A549 (cell line): ENCODE results near the gene BEAN1. TPM values are rescaled to one million over a fixed set of nuclear protein-coding genes. Genes with fewer than 3 reads are reported as not detected.

Experiments
- ATAC-seq, 2 experiments: fragments of 200-7000 bp in 1 of 2; fragments of >200 bp in 1 of 2; cut with Nextera tagmentation in 1 of 2; cut with Tn5 transposase in 1 of 2; 3 replicates each; pipeline versions ENCODE4 v1.8.0 to v1.9.1; 2018 to 2020; ENCODE audit warnings: mild to moderate bottlenecking in 1 of 2, moderate library complexity in 1 of 2
- CTCF ChIA-PET: fragments of 300-600 bp; sonication (Branson Sonifier 250); formaldehyde crosslinking; extraction: SDS; loops from one replicate; lab custom pipeline; 2021; ENCODE audit warnings: antibody characterized with exemption, inconsistent platforms; lab: Yijun Ruan, JAX
- POLR2A ChIA-PET: fragments of 350-600 bp; formaldehyde crosslinking; extraction: SDS; loops from one replicate; lab custom pipeline; 2021; ENCODE audit warnings: antibody characterized with exemption, inconsistent platforms; lab: Yijun Ruan, JAX
- DNase-seq, 2 experiments: peaks; one replicate each; pipeline versions ENCODE4 v3.0.0 to v3.0.0-alpha.2; 2011 to 2016; ENCODE audit warnings: low read depth in 1 of 2, low spot score in 1 of 2
- FAIRE-seq: peaks from 2 replicates; lab custom pipeline; 2011; peaks lifted over from hg19 to GRCh38; lab: Jason Lieb, UNC
- H3K27ac ChIP-seq, 2 experiments: fragments of >200 bp; sonication (Bioruptor Twin); formaldehyde crosslinking; 3 replicates each; pipeline ENCODE4 v1.5.1; 2016 to 2017
- H3K4me1 ChIP-seq: fragments of >200 bp; sonication (Bioruptor Twin); formaldehyde crosslinking; 3 replicates; pipeline ENCODE4 v1.6.1; 2016
- H3K4me2 ChIP-seq: fragments of >200 bp; sonication (Bioruptor Twin); formaldehyde crosslinking; 3 replicates; pipeline ENCODE4 v1.6.1; 2016
- H3K4me3 ChIP-seq: fragments of >200 bp; sonication (Bioruptor Twin); formaldehyde crosslinking; 3 replicates; pipeline ENCODE4 v1.5.1; 2016
- H3K9me3 ChIP-seq: fragments of >200 bp; sonication (Bioruptor Twin); formaldehyde crosslinking; 3 replicates; pipeline ENCODE4 v1.6.1; 2016
- ATOH8 ChIP-seq: fragments of 250-450 bp; sonication (Bioruptor Pico); IDR thresholded peaks from 2 replicates; pipeline ENCODE4 v1.5.0; 2020; ENCODE audit warnings: low read depth, mild to moderate bottlenecking, moderate library complexity
- BHLHE40 ChIP-seq: IDR thresholded peaks from 2 replicates; pipeline ENCODE4 v1.6.1; 2012; ENCODE audit warnings: low read depth, low read length, inconsistent platforms
- CTCF ChIP-seq: fragments of >200 bp; sonication (Bioruptor Twin); formaldehyde crosslinking; IDR thresholded peaks from 3 replicates; pipeline ENCODE4 v1.5.1; 2016
- FOSL2 ChIP-seq, 2 experiments: fragments of 450-650 bp in 1 of 2; fragments of >200 bp in 1 of 2; sonication (Bioruptor Twin) in 1 of 2; formaldehyde crosslinking; IDR thresholded peaks; 2 replicates each; pipeline versions ENCODE4 v1.5.0 to v1.6.1; 2016 to 2020; ENCODE audit warnings: mild to moderate bottlenecking in 1 of 2, moderate library complexity in 1 of 2
- HDAC2 ChIP-seq: fragments of 200-600 bp; sonication (generic); IDR thresholded peaks from 2 replicates; pipeline ENCODE4 v1.6.1; 2016
- HOXA7 ChIP-seq: fragments of 250-450 bp; sonication (Bioruptor Pico); IDR thresholded peaks from 2 replicates; pipeline ENCODE4 v1.5.0; 2020; ENCODE audit warnings: mild to moderate bottlenecking, moderate library complexity
- JUN ChIP-seq, 2 experiments: fragments of >200 bp; sonication (Bioruptor Twin); formaldehyde crosslinking; IDR thresholded peaks; 2 replicates in 1 of 2; 3 replicates in 1 of 2; pipeline ENCODE4 v1.6.1; 2016 to 2017
- MAZ ChIP-seq: fragments of 150-350 bp; IDR thresholded peaks from 2 replicates; pipeline ENCODE4 v1.6.1; 2014; ENCODE audit warnings: antibody characterized with exemption, low read depth, low read length, borderline replicate concordance
- NFE2L2 ChIP-seq: fragments of 150-350 bp; conservative IDR thresholded peaks from 2 replicates; pipeline ENCODE4 v1.6.1; 2014; ENCODE audit warnings: low read length
- NPAS2 ChIP-seq: fragments of 250-450 bp; sonication (Bioruptor Pico); IDR thresholded peaks from 2 replicates; pipeline ENCODE4 v1.8.0; 2022; ENCODE audit warnings: mild to moderate bottlenecking, moderate library complexity, borderline replicate concordance
- NR3C1 ChIP-seq: fragments of >200 bp; sonication (Bioruptor Twin); formaldehyde crosslinking; IDR thresholded peaks from 3 replicates; pipeline ENCODE4 v1.6.1; 2017
- PHF8 ChIP-seq: fragments of 200-600 bp; sonication (generic); IDR thresholded peaks from 2 replicates; pipeline ENCODE4 v1.6.1; 2016; ENCODE audit warnings: low read depth, mild to moderate bottlenecking, antibody characterized with exemption, moderate library complexity, borderline replicate concordance
- RARB ChIP-seq: fragments of 250-450 bp; sonication (Bioruptor Pico); IDR thresholded peaks from 2 replicates; pipeline ENCODE4 v1.8.0; 2021; ENCODE audit warnings: mild to moderate bottlenecking, moderate library complexity
- RNF2 ChIP-seq: fragments of 200-600 bp; sonication (generic); IDR thresholded peaks from 2 replicates; pipeline ENCODE4 v1.6.1; 2016; ENCODE audit warnings: low read depth, mild to moderate bottlenecking, antibody characterized with exemption, moderate library complexity, borderline replicate concordance
- SMC3 ChIP-seq: fragments of >200 bp; sonication (Bioruptor Twin); formaldehyde crosslinking; IDR thresholded peaks from 3 replicates; pipeline ENCODE4 v1.6.1; 2018; ENCODE audit warnings: inconsistent platforms
- TFCP2L1 ChIP-seq: fragments of 250-450 bp; sonication (Bioruptor Pico); IDR thresholded peaks from 2 replicates; pipeline ENCODE4 v1.5.0; 2021; ENCODE audit warnings: mild to moderate bottlenecking
- ZC3H11A ChIP-seq: fragments of 450-650 bp; IDR thresholded peaks from 2 replicates; pipeline ENCODE4 v1.6.1; 2014; ENCODE audit warnings: antibody characterized with exemption, mild to moderate bottlenecking
- ZSCAN20 ChIP-seq: fragments of 250-450 bp; sonication (Bioruptor Pico); IDR thresholded peaks from 2 replicates; pipeline ENCODE4 v1.8.0; 2022; ENCODE audit warnings: mild to moderate bottlenecking, moderate library complexity
- WGBS: methylation state at CpG from one replicate; pipeline ENCODE4 v1.1.6; 2017; ENCODE audit errors: missing lambda C conversion rate; 5-methylcytosine and 5-hydroxymethylcytosine counted together
- polyA plus RNA-seq, 4 experiments: library from polyadenylated mRNA; depleted of rRNA in 3 of 4; stranded (reverse); fragments of >200 nt; fragmentation: RNase III in 1 of 4; extraction: RNeasy Plus Mini Kit Qiagen cat#74134 plus additional on column Dnase treatment in 1 of 4; gene quantifications; 2 replicates in 3 of 4; 3 replicates in 1 of 4; pipeline ENCODE4 v1.2.3, GENCODE V29; 2011 to 2017

Gene BEAN1
- polyA plus RNA-seq, 2 of the 4 experiments (the other 2 are of a cell fraction): 0.98 to 1.7 TPM

DNA sequence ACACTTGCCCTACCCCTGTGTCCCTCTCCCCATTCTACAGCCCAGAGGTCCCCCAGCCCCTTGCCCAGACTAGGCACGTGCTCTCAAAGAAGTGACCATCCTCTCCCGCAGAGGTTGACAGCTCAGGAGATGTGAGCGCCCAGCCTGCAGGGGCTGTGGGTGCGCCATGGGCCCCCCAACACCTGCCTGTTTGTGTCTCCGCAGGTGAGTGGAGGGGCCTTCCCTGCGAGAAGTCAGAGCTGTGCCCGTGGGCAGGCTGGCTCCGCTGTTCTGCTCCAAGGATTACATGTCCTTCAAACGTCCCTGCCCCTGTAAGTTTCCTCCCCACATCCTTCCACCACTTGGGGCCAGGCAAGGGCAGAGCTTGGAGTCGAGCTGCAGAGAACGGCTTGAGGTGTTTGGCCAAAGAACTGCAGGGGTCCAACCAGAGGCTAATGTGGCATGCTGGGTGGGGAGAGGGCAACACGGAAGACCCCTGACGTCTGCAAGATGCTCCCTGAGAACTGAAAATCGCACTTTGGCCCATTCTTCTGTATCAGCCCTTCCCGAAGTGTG lies 10.4 kb downstream of the BEAN1 start:
- Histone ChIP-seq H3K4me1 (peaks cover 17% of the 10 kb centered on the region), H3K27ac (no peak overlapping the region), H3K4me3 (no peak overlapping the region), H3K9me3 (no peaks in the 10 kb centered on the region)
- ChIA-PET POLR2A (no interaction called here), CTCF (interaction anchor here (1.0 to 1.3 kb wide), 2 partner anchors 31 to 80 kb away, joined by 3 to 5 read pairs; no protein-coding TSS in a partner anchor)
- no peak for ATAC-seq
- no peak for FAIRE-seq
- WGBS: 59% methylated on average over 12 of the region's 15 CpGs
- DNase-seq: no peak
- no peak for TF ChIP-seq CTCF
- TF ChIP-seq FOSL2 (IDR thresholded peaks at IDR 0.05): no peak
- TF ChIP-seq FOSL2 (CRISPR knock-in tag; IDR thresholded peaks at IDR 0.05): no peak
- no peak for TF ChIP-seq ZSCAN20 (CRISPR knock-in tag)
- TF ChIP-seq HOXA7: no peak
- TF ChIP-seq HDAC2: no peak
- no peak for TF ChIP-seq BHLHE40
- TF ChIP-seq RNF2: no peak
- no peak for TF ChIP-seq TFCP2L1 (CRISPR knock-in tag)
- TF ChIP-seq SMC3: no peak
- TF ChIP-seq PHF8: no peak
- no peak for TF ChIP-seq RARB (CRISPR knock-in tag)
- TF ChIP-seq, all 56 proteins: peak for 0
- H3K4me2 ChIP-seq: no peak overlapping the region

DNA sequence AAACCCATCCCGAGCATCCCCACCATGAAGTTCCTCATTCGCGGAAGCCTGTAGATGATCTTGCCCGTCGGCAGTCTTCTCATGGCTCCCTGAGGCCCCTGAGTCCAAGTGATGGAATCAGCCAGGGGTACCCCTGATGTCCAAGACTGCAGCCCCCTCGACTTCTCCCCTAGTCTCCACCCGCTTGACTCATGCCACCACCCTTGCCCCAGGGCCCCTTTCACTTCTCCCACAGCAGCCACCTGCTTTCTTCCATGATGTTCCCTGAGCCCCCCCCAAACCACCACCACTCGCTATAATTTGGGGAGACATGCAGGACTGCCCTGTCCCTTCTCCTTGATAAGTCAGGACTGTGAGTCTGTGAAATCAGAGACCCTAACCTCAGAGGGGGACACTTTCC lies 11.4 kb downstream of the BEAN1 start:
- WGBS: 81% methylated on average over 8 of the region's 8 CpGs
- POLR2A ChIA-PET: no interaction called here

DNA sequence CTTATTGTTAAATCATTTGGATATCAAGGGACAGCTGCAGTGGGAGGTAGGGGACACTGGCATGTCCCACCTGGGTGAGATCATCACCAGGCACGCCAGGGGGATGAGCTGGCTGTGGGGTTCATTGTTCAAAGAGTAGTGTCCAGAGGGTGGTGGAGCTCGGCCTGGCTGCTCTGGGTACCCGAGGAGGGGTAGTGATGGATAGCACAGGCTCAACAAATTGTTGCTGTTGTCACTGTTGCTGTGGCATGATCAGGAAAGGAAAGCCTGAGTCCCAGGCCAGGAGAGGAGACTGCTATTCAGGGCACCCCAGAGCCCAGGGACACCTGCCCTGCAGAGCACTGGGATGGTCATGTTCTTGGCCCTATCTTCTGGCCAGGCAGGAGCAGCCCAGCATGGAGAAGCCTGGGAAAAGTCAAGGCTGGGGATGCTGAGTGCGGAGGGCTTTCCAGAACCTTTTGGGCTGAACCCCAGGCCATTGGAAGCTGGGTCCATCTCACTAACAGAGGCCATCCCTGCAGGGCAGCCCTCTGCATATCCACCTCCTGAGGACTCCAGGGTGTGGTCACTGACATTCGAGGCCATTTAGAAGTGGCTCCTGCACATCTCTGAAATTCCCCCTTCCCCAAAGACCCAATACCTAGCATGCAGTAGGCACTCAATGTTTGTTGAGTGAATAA lies 12.1 kb downstream of the BEAN1 start:
- H3K4me2 ChIP-seq: no peak overlapping the region
- 42% methylated on average over 5 of the region's 5 CpGs for WGBS
- no peak for TF ChIP-seq ZC3H11A

More for the DNA sequence above, 11.4 kb downstream of the BEAN1 start:
- Histone ChIP-seq H3K4me3 (no peak overlapping the region), H3K27ac (no peak overlapping the region), H3K4me2 (no peak overlapping the region), H3K9me3 (no peaks in the 10 kb centered on the region), H3K4me1 (peaks cover 13% of the 10 kb centered on the region)
- ATAC-seq (no peak), DNase-seq (no peak), FAIRE-seq (no peak)
- CTCF ChIA-PET: no interaction called here
- no peak for TF ChIP-seq NPAS2 (CRISPR knock-in tag)
- no peak for TF ChIP-seq JUN (IDR thresholded peaks at IDR 0.05)
- no peak for TF ChIP-seq RARB (CRISPR knock-in tag)
- TF ChIP-seq NFE2L2: no peak
- TF ChIP-seq TFCP2L1 (CRISPR knock-in tag): no peak
- TF ChIP-seq NR3C1: no peak
- no peak for TF ChIP-seq MAZ
- no peak for TF ChIP-seq ATOH8

More for the DNA sequence above, 12.1 kb downstream of the BEAN1 start:
- FAIRE-seq (no peak), ATAC-seq (no peak), DNase-seq (no peak)
- Histone ChIP-seq H3K9me3 (no peaks in the 10 kb centered on the region), H3K4me3 (no peak overlapping the region), H3K4me1 (peaks cover 6% of the 10 kb centered on the region), H3K27ac (no peak overlapping the region)
- CTCF ChIA-PET: interaction anchor here (0.7 to 1.4 kb wide), 5 partner anchors 8 to 429 kb away, joined by 3 to 4 read pairs (median 3); no protein-coding TSS in a partner anchor
- POLR2A ChIA-PET: no interaction called here
